ENCODE measurements around the gene CCDC124.
"Not testable (repeated sequence)": the region's sequence is repeated elsewhere in the genome, so short reads cannot be mapped to it uniquely, and the experiment has no call there.

CCDC124 gene
- long read RNA-seq, donor 1, transcript CCDC124-201 (5 exons, 938 nt), result major isoform, 38 of 70 reads
- long read RNA-seq, donor 1, partial matches to known transcripts, result 30 of 70 reads
- long read RNA-seq, donor 1, other reads (novel, unspliced or antisense), result 0 of 70 reads
- long read RNA-seq, donor 2, transcript CCDC124-201 (5 exons, 938 nt), result major isoform, 23 of 38 reads
- long read RNA-seq, donor 2, partial matches to known transcripts, result 15 of 38 reads
- long read RNA-seq, donor 2, other reads (novel, unspliced or antisense), result 0 of 38 reads
- long read RNA-seq, donor 3, transcript CCDC124-201 (5 exons, 938 nt), result major isoform, 13 of 20 reads
- long read RNA-seq, donor 3, partial matches to known transcripts, result 7 of 20 reads
- long read RNA-seq, donor 3, other reads (novel, unspliced or antisense), result 0 of 20 reads
- long read RNA-seq, donor 4, transcript CCDC124-201 (5 exons, 938 nt), result major isoform, 35 of 49 reads
- long read RNA-seq, donor 4, partial matches to known transcripts, result 11 of 49 reads
- long read RNA-seq, donor 4, other reads (novel, unspliced or antisense), result 0 of 49 reads
- long read RNA-seq, donor 5, transcript CCDC124-201 (5 exons, 938 nt), result major isoform, 33 of 73 reads
- long read RNA-seq, donor 5, partial matches to known transcripts, result 33 of 73 reads
- long read RNA-seq, donor 5, other reads (novel, unspliced or antisense), result 6 of 73 reads
- long read RNA-seq, donor 6, transcript CCDC124-201 (5 exons, 938 nt), result major isoform, 25 of 50 reads
- long read RNA-seq, donor 6, partial matches to known transcripts, result 23 of 50 reads
- long read RNA-seq, donor 6, other reads (novel, unspliced or antisense), result 0 of 50 reads
- long read RNA-seq, donor 7, result 0 reads
- long read RNA-seq, donor 8, transcript CCDC124-201 (5 exons, 938 nt), result major isoform, 35 of 57 reads
- long read RNA-seq, donor 8, partial matches to known transcripts, result 21 of 57 reads
- long read RNA-seq, donor 8, other reads (novel, unspliced or antisense), result 0 of 57 reads

DNA sequence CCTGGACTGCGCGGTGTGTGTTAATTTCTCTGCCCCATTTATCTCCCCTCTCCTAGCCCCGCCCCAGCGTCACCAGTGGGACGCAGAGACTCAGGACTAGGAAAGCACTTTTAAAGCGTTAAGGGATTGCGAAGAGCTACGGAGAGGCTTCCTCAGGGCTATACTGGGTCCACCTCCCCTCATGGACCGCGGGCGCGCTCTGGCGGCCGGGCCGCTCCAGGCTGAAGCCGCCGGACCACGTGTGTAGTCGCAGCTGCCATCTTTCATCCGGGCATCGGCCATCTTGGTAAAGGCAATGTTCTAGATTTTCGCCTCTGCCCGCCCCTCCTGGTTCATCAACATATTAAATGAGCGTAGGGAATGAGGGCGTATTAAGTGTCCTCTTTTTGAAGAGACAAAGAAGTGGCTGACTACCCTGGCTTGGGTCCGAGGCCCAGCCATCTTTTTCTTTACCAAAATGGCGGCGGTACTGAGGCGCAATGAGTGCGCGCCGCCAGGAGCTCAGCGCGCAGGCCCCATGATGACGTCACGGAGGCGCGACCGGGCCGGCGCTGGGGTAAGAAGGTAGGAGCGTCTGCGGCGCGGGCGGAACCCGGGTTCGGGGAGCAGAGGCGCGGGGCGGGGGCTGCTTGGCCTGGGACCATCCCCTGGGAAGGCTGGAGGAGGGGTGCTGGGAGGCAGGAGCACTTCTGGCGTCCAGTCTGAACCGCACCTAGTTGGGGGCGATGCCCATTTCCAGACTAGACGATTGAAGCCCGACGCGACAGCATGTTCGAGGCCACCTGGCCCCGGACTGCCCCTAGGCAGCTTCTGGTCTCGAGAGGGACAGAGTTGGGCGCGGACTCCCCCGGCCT is at the start of gene CCDC124:
Gene CCDC124 (plus strand): TSS at position 531 of the 854 bp plus-strand sequence. CDS start 3,406 bp downstream, outside the sequence.
- DNase-seq, result peak; percentile 100

- DNase-seq, result no peak
Measured at GRCh38 chr19:17883627-17884410, 49.0 kb upstream of the CCDC124 start.

DNA sequence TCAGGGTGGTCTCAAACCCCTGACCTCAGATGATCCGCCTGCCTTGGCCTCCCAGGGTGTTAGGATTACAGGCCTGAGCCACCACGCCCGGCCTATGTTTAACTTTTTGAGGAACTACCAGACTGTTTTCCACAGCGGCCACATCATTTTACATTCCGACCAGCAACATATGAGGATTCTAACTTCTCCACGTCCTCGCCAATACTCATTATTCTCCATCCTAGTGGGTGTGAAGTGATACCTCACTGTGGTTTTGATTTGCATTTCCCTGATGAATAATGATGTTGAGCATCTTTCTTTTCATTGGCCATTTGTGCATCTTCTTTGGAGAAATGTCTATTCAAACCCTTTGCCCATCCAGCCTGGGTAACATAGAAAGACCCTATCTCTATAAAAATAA is 46.3 kb upstream of the CCDC124 start:
- DNase-seq, result no peak

- not testable (repeated sequence) for DNase-seq
Measured at GRCh38 chr19:17887221-17887620, 45.6 kb upstream of the CCDC124 start.

DNA sequence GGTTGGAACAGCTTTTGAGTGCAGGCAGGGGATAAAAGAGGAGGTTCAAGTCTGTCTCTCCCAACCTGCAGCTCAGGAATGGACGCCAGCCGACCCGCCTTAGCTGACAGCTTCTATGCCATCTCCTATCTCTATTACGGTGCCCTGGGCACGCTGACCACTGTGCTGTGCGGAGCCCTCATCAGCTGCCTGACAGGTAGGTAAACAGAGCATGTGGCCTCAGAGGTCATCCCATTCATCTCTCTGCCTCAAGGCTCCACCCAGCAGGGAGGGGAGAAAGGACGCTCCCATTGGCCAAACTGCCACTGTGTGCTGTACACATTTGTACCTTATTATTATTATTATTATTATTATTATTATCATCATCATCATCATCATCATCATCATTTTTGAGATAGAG is 44.6 kb upstream of the CCDC124 start:
- no peak for DNase-seq

DNA sequence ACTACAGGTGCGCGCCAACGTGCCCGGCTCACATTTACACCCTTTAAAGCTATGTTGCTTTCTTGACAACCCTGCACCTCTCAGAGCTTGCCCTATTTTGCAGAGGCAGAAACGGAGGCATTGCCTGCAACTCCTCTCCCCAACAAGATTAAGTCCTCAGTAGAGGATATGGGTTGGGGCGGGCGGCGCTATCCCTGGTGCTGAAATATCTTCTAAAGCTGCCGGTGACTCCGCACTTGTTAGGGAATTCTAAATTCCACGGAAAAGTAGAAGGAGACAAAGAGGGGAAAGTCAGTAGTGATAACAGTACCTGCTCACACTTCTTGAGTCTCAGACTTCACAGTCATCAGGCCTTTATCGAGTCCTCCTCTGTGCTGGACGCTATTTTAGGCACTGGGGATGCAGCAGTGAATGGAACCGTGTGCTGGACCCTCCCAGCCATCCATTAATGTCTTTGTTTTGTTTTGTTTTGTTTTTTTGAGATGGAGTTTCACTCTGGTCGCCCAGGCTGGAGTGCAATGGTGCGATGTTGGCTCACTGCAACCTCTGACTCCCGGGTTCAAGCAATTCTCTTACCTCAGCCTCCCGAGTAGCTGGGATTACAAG is 43.1 kb upstream of the CCDC124 start:
- peak; percentile 43 for DNase-seq

GRCh38 chr19:17893766-17894165 is 39.0 kb upstream of the CCDC124 start:
- no peak for DNase-seq

DNA sequence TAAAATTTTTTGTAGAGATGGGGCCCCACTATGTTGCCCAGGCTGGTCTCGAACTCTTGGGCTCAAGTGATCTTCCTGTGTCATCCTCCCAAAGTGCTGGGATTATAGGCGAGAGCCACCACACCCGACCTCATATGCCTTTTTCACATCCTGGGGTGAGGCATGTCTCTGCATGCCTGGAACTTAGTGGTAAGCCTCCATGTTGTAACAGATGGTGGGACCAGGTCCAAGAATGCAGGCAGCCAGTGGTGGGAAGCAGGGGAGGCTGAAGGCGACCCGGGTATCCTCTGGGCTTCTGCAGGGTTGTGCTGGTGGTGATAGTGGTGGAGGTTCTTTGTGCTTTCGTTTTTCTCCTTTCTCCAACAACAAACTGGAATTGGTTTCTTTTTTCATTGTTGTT is 30.1 kb upstream of the CCDC124 start:
- no peak for DNase-seq

- no peak for DNase-seq
Measured at GRCh38 chr19:17908244-17908643, 24.6 kb upstream of the CCDC124 start.

DNA sequence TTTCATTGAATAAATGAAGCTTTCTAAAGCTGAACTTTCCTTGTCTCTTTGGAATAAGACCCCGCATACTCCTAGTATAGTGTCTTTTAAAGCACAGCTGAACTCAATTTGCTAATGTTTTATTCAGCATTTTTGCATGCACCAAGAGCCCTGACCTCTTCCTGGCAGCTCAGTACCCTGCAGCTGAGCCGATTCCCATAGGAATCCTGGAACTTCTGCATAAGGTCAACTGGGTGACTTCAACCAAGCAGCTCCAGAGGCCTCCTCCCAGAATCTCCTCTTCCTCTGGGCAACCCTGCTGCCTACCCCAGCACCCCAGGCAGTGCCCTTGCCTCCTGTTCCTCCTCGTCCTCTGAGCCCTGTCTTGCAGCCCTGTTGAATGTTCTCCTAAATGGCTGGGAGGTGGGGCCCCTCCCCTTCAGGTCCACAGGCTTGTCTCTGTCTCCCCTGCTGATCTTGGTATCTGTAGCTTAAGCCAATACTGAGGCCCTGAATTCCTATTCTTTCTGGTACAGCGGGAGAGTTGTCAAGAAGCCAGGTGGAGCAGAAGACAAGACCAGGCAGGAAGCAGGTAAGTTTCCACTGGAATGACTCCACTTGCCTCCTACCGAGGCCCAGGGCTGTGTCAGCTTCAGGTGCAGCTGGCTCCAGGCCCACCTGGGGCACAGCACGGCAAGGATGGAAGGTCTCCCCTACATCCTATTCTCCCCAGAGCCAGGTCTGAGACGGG is 23.6 kb upstream of the CCDC124 start:
- DNase-seq, result no peak

DNA sequence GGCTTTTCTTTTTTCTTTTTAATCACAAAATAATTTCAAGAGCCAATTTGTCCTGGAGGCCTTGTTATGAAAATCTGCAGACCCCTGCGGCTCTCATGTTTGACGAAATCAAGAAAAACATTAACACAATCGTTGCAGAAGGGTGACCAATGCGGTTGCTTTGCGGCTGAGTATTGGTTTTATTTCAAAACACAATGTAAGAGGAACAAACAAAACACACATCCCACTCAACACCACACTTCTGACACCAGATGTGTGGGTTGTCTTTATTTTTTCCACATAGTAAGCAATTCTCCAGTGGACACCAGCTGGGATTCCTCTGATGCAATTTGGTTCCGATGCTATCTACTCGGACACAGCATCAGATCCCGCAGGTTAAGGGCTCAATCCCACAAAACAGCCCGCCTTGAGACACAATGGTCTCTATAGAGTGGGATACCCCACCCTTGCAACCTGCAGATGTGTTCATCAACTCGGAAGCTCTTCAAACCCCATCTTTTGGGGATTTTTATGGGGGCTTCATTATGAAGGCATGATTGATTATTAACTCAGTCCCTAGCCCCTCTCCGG is 21.9 kb upstream of the CCDC124 start:
- DNase-seq, result no peak

DNA sequence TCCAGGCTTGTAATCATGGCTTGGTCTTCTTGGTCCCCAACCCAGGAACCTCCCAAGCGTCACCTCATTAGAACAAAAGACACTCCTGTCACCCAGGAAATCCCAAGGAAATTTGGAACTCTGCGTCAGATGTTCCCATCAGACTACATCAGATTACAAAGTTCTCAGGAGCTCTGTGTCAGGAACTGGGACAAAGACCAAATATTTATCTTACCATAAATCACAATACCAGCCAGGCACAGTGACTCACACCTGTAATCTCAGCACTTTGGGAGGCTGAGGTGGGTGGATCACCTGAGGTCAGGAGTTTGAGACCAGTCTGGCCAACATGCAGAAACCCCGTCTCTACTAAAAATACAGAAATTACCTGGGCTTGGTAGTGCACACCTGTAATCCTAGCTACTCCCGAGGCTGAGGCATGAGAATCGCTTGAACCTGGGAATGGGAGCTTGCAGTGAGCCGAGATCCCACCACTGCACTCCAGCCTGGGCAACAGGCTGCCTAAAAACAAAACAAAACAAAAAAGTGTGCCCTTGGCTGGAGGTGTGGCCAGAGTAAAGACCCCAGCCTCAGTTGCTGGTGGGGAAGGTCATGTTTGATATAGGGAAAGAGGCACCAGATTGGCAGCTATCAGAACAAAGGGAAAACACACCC is 16.7 kb upstream of the CCDC124 start:
- no peak for DNase-seq

DNA sequence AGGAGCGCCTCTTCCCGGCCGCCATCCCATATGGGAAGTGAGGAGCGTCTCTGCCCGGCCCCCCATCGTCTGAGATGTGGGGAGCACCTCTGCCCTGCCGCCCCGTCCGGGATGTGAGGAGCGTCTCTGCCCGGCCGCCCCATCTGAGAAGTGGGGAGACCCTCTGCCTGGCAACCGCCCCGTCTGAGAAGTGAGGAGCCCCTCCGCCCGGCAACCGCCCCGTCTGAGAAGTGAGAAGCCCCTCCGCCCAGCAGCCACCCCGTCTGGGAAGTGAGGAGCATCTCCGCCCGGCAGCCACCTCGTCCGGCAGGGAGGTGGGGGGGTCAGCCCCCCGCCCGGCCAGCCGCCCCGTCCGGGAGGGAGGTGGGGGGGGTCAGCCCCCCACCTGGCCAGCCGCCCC is 14.7 kb upstream of the CCDC124 start:
- DNase-seq, result not testable (repeated sequence)

- DNase-seq, result not testable (repeated sequence)
Measured at GRCh38 chr19:17919122-17919521, 13.7 kb upstream of the CCDC124 start.

- DNase-seq, result no peak
Measured at GRCh38 chr19:17920527-17920926, 12.3 kb upstream of the CCDC124 start.

DNA sequence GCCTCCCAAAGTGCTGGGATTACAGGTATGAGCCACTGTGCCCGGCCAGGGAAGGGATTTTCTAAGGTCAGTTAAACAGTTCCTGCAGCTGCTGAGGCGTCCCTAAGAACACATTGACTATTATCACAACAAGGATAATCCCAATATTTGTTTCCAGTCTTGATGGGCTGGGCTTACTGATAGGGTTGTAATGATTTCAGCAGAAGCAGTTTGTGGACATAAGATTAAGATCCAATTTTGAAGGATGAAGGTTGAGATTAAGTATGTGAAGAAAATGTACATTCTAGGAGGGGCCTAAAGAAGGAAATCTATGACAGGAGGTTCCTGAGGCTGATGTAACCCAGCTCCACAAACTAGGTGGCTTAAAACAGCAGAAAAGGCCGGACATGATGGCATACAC is 10.7 kb upstream of the CCDC124 start:
- DNase-seq, result no peak

GRCh38 chr19:17926044-17926443 is 6.8 kb upstream of the CCDC124 start:
- DNase-seq, result no peak

GRCh38 chr19:17929056-17929455 is 3.8 kb upstream of the CCDC124 start:
- DNase-seq, result no peak

GRCh38 chr19:17931532-17932191 is 1.2 kb upstream of the CCDC124 start:
- peak; percentile 48 for DNase-seq

All from right kidney (tissue), 9 donors.